Measurements from ENCODE around the gene AHRR.

GRCh38 chr5:428754-429452, 107.4 kb downstream of the AHRR start:
- TF ChIP-seq CTCF (IDR thresholded peaks at IDR 0.05; ENCODE audit: low read length), result no peak
- no peak for TF ChIP-seq EZH2 (IDR thresholded peaks at IDR 0.05; ENCODE audit: borderline replicate concordance, low read length)
